Immature natural killer cell (primary cell): Measurements from ENCODE around the gene ANAPC7. TPM values are rescaled to one million over a fixed set of nuclear protein-coding genes. Genes with fewer than 3 reads are reported as not detected.

Experiments
- DNase-seq, 3 donors: peaks; one replicate each; pipeline ENCODE4 v3.0.0; 2022; ENCODE audit warnings: mixed read lengths in 1 of 3
- H3K27ac Mint-ChIP-seq, 6 donors: one replicate each; pipeline ENCODE4 v1.8.0; 2020; ENCODE audit warnings: mixed read lengths in 6 of 6, mild to moderate bottlenecking in 5 of 6, inconsistent platforms in 4 of 6, moderate library complexity in 3 of 6
- H3K27me3 Mint-ChIP-seq, 3 donors: one replicate each; pipeline ENCODE4 v1.8.0; 2020 to 2021; ENCODE audit warnings: low read depth in 3 of 3, mild to moderate bottlenecking in 3 of 3, mixed read lengths in 3 of 3, moderate library complexity in 3 of 3, inconsistent platforms in 1 of 3
- H3K36me3 Mint-ChIP-seq, 3 donors: one replicate each; pipeline ENCODE4 v1.8.0; 2020; ENCODE audit warnings: mixed read lengths in 3 of 3, inconsistent platforms in 2 of 3, mild to moderate bottlenecking in 2 of 3
- H3K4me1 Mint-ChIP-seq, 2 donors: one replicate each; pipeline ENCODE4 v1.8.0; 2020; ENCODE audit warnings: inconsistent platforms in 2 of 2, mild to moderate bottlenecking in 2 of 2, mixed read lengths in 2 of 2, moderate library complexity in 1 of 2
- H3K4me3 Mint-ChIP-seq, 5 donors: one replicate each; pipeline ENCODE4 v1.8.0; 2020; ENCODE audit warnings: mild to moderate bottlenecking in 5 of 5, mixed read lengths in 5 of 5, inconsistent platforms in 3 of 5, moderate library complexity in 3 of 5
- H3K9me3 Mint-ChIP-seq, 6 donors: one replicate each; pipeline ENCODE4 v1.8.0; 2020; ENCODE audit warnings: mild to moderate bottlenecking in 6 of 6, mixed read lengths in 6 of 6, inconsistent platforms in 4 of 6, moderate library complexity in 3 of 6
- polyA plus RNA-seq, 3 donors: library from polyadenylated mRNA; unstranded; fragments of 300-500 nt; fragmentation: Illumina TruSeq; gene quantifications; one replicate each; pipeline ENCODE4 v1.2.3, GENCODE V29; 2021

Gene ANAPC7
- polyA plus RNA-seq, 3 donors from 2014 or later = 11.0 to 26.4 (median 24.8) TPM

- Mint-ChIP-seq H3K36me3 (peaks cover 17 to 64% (median 37%) of the 10 kb centered on the region in 3 donors), H3K4me1 (peaks cover 0 to 2% of the 10 kb centered on the region in 2 donors), H3K4me3 (no peak overlapping the region), H3K9me3 (no peaks in the 10 kb centered on the region), H3K27ac (peak overlapping the region in 3 of 6 donors; percentile 9 to 33 (median 13)), H3K27me3 (peaks cover 0 to 2% (median 0%) of the 10 kb centered on the region in 3 donors)
- DNase-seq = no peak
Measured at GRCh38 chr12:110337912-110338710, 65.4 kb downstream of the ANAPC7 start.

- Mint-ChIP-seq H3K4me1 (peaks cover 6 to 18% of the 10 kb centered on the region in 2 donors), H3K4me3 (no peak overlapping the region), H3K36me3 (peaks cover 14 to 51% (median 39%) of the 10 kb centered on the region in 3 donors), H3K27ac (peak overlapping the region in 1 of 6 donors; percentile 72), H3K9me3 (no peaks in the 10 kb centered on the region), H3K27me3 (peaks cover 0 to 1% (median 0%) of the 10 kb centered on the region in 3 donors)
- no peak for DNase-seq
Measured at GRCh38 chr12:110335481-110336045, 67.9 kb downstream of the ANAPC7 start.

- H3K4me1 Mint-ChIP-seq = peaks cover 12 to 33% of the 10 kb centered on the region in 2 donors
- DNase-seq = no peak
- no peak overlapping the region for H3K27ac Mint-ChIP-seq
- peaks cover 7 to 42% (median 34%) of the 10 kb centered on the region in 3 donors for H3K36me3 Mint-ChIP-seq
- no peak overlapping the region for H3K4me3 Mint-ChIP-seq
- no peaks in the 10 kb centered on the region for H3K9me3 Mint-ChIP-seq
- H3K27me3 Mint-ChIP-seq = peaks cover 0 to 1% (median 0%) of the 10 kb centered on the region in 3 donors
Measured at GRCh38 chr12:110333201-110333600, 70.3 kb downstream of the ANAPC7 start.

GRCh38 chr12:110330544-110330943 lies 73.0 kb downstream of the ANAPC7 start:
- Mint-ChIP-seq H3K4me3 (no peak overlapping the region), H3K27ac (no peak overlapping the region), H3K36me3 (peaks cover 6 to 46% (median 42%) of the 10 kb centered on the region in 3 donors), H3K9me3 (no peaks in the 10 kb centered on the region), H3K4me1 (peaks cover 12 to 40% of the 10 kb centered on the region in 2 donors), H3K27me3 (peaks cover 0 to 4% (median 0%) of the 10 kb centered on the region in 3 donors)
- no peak for DNase-seq

GRCh38 chr12:110330124-110330523 lies 73.4 kb downstream of the ANAPC7 start:
- Mint-ChIP-seq H3K4me3 (no peak overlapping the region), H3K4me1 (peaks cover 12 to 40% of the 10 kb centered on the region in 2 donors), H3K27ac (peak overlapping the region in 2 of 6 donors; percentile 15 to 17), H3K27me3 (peaks cover 0 to 4% (median 0%) of the 10 kb centered on the region in 3 donors), H3K9me3 (no peaks in the 10 kb centered on the region), H3K36me3 (peaks cover 6 to 43% (median 42%) of the 10 kb centered on the region in 3 donors)
- DNase-seq = no peak

- no peak overlapping the region for H3K4me3 Mint-ChIP-seq
- H3K27me3 Mint-ChIP-seq = peaks cover 0 to 4% (median 0%) of the 10 kb centered on the region in 3 donors
- no peaks in the 10 kb centered on the region for H3K9me3 Mint-ChIP-seq
- H3K4me1 Mint-ChIP-seq = peaks cover 12 to 40% of the 10 kb centered on the region in 2 donors
- peaks cover 6 to 43% (median 42%) of the 10 kb centered on the region in 3 donors for H3K36me3 Mint-ChIP-seq
- DNase-seq = no peak
- no peak overlapping the region for H3K27ac Mint-ChIP-seq
Measured at GRCh38 chr12:110329710-110330109, 73.8 kb downstream of the ANAPC7 start.

Other genes starting within 250 kb of the ANAPC7 start
- 1 to 10 TPM; 2.0 to 8.0 (median 2.5) TPM for gene ATP2A2, start 122.5 kb downstream of the ANAPC7 start, polyA plus RNA-seq
- 1,000 to 10,000 TPM in 2 of 3 donors, 100 to 1,000 TPM in 1; 882 to 1,121 (median 1,023) TPM for gene ARPC3, start 46.6 kb upstream of the ANAPC7 start, polyA plus RNA-seq
- gene GPN3, start 64.5 kb upstream of the ANAPC7 start, polyA plus RNA-seq = 10 to 100 TPM; 23.6 to 43.5 (median 29.9) TPM
- 1 to 10 TPM; 4.2 to 5.6 (median 4.4) TPM for gene FAM216A, start 65.1 kb upstream of the ANAPC7 start, polyA plus RNA-seq
- 100 to 1,000 TPM; 153 to 230 (median 206) TPM for gene VPS29, start 98.4 kb upstream of the ANAPC7 start, polyA plus RNA-seq
- gene RAD9B, start 98.6 kb upstream of the ANAPC7 start, polyA plus RNA-seq = 1 to 10 TPM in 1 of 3 donors, under 1 TPM in 1, not detected in 1; 0.93 to 1.0 TPM
- gene PPTC7, start 179.6 kb upstream of the ANAPC7 start, polyA plus RNA-seq = 10 to 100 TPM in 1 of 3 donors, 1 to 10 TPM in 2; 7.8 to 11.5 (median 9.3) TPM
- 10 to 100 TPM in 2 of 3 donors, 1 to 10 TPM in 1; 5.2 to 11.1 (median 10.0) TPM for gene TCTN1, start 210.4 kb upstream of the ANAPC7 start, polyA plus RNA-seq